Right cardiac atrium (tissue), 5 donors: Measurements from ENCODE around the gene GPR132. TPM values are rescaled to one million over a fixed set of nuclear protein-coding genes. Genes with fewer than 3 reads are reported as not detected.
A peak's percentile ranks its signal among the peaks of the same experiment; 100 is the strongest.

Experiments used
- ATAC-seq, 2 donors: fragments of 200-7000 bp; cut with Tn5 transposase; one replicate each; pipeline versions ENCODE4 v1.8.0 to v1.9.1; 2020; ENCODE audit warnings: moderate library complexity in 2 of 2, mild to moderate bottlenecking in 1 of 2
- DNase-seq, 3 donors: peaks; one replicate each; pipeline ENCODE4 v3.0.0-alpha.2; 2020
- H3K27ac ChIP-seq: one replicate; pipeline ENCODE4 v1.5.1; 2013; ENCODE audit warnings: mild to moderate bottlenecking, low read length, control low read depth, moderate library complexity
- H3K27me3 ChIP-seq: one replicate; pipeline ENCODE4 v1.6.1; 2013; ENCODE audit not compliant: control insufficient read depth, insufficient read depth
- H3K4me1 ChIP-seq: one replicate; pipeline ENCODE4 v1.6.1; 2013; ENCODE audit warnings: low read length; ENCODE audit not compliant: control insufficient read depth, insufficient read depth
- H3K4me3 ChIP-seq: one replicate; pipeline ENCODE4 v1.5.1; 2013; ENCODE audit warnings: low read length, control low read depth
- H3K9me3 ChIP-seq: one replicate; pipeline ENCODE4 v1.6.1; 2013; ENCODE audit warnings: low read length; ENCODE audit not compliant: control insufficient read depth
- WGBS: extraction: QIAGEN DNeasy Blood & Tissue Kit; methylation state at CpG from one replicate; pipeline ENCODE4 v1.1.7; 2013; 5-methylcytosine and 5-hydroxymethylcytosine counted together
- intact Hi-C, 4 donors: fragments of 100-400 bp; cut with DNase I; formaldehyde crosslinking; loops; one replicate each; pipeline versions ENCODE4 v1.11.0 to v1.14.0; 2022 to 2023
- polyA plus RNA-seq: library from polyadenylated mRNA; stranded (reverse); fragments of 200-250 nt; gene quantifications from one replicate; pipeline ENCODE4 v1.2.3, GENCODE V29; 2013
- total RNA-seq, 4 donors: library from RNA; stranded (reverse); fragmentation: NEBNext Ultra II Directional; extraction: Animal tissue kit (Norgen Biotek cat#: 25700); gene quantifications; one replicate each; pipeline ENCODE4 v1.2.1, GENCODE V29; 2021
- donor health status: healthy with polysubstance abuse.
- donor health status: DM: no; HTN: yes; CAD: no.
- donor health status: DM: no; HTN: no; CAD: no.
- donor health status: DM: no; HTN: yes; CAD: no; lungs with severe emphysema.
- donor health status: DM: yes; HTN: yes; CAD: no.

Gene GPR132
- total and polyA plus RNA-seq, 5 donors, result 0.32 to 0.80 (median 0.70) TPM

DNA sequence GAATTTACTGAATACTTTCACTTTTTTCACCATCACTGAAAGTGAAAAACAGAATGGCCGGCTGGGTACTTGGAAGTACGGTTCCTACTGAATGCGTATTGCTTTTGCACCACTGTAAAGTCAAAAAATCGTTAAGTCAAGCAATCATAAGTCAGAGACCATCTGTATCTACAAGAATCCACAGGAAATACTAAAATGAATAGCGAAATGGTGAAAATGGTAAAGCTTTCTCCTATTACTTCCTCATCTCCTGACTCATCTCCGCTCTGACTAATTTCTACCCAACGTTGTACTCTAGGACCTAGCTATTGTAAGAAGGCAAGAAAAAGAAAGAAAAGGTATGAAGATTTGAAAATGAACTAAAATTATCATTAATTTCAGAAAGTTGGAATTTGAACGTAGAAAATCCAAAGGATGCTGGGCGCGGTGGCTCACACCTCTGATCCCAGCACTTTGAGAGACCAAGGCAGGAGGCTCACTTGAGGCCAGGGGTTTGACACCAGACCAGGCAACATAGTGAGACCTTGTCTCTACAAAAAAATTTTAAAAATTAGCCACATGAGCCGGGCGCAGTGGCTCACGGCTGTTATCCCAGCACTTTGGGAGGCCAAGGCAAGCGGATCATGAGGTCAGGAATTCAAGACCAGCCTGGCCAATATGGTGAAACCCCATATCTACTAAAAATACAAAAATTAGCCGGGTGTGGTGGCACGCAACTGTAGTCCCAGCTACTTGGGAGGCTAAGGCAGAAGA, 39.0 kb downstream of the GPR132 start:
- WGBS, result 89% methylated on average over 16 of the region's 16 CpGs

DNA sequence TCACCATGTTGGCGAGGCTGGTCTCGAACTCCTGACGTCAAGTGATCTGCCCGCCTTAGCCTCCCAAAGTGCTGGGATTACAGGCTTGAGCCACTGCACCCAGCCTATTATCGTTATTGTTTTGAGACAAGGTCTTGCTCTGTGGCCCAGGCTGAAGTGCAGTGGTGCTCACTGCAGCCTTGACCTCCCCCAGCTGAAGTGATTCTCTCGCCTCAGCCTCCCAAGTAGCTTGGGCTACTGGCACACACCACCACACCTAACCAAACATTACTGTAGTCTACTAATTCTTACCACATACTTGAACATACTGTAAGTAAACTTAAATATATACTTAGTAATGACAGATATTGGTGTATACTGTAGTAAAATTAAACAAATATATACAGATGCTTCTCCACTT, 39.8 kb downstream of the GPR132 start:
- WGBS, result 96% methylated on average over 6 of the region's 6 CpGs
- no peak overlapping the region for H3K27ac ChIP-seq
- H3K9me3 ChIP-seq, result no peaks in the 10 kb centered on the region
- no peaks in the 10 kb centered on the region for H3K4me1 ChIP-seq
- peak in 1 of 3 donors; percentile 14 for DNase-seq
- ATAC-seq, result no peak
- H3K4me3 ChIP-seq, result no peak overlapping the region
- intact Hi-C loops, result no loop called here
- no peaks in the 10 kb centered on the region for H3K27me3 ChIP-seq

More for the DNA sequence above, 39.0 kb downstream of the GPR132 start:
- H3K27me3 ChIP-seq, result no peaks in the 10 kb centered on the region
- H3K9me3 ChIP-seq, result no peaks in the 10 kb centered on the region
- H3K4me3 ChIP-seq, result no peak overlapping the region
- no peak overlapping the region for H3K27ac ChIP-seq
- DNase-seq (peak in 1 of 3 donors; percentile 16), ATAC-seq (no peak)
- no peaks in the 10 kb centered on the region for H3K4me1 ChIP-seq
- intact Hi-C loops, result no loop called here

DNA sequence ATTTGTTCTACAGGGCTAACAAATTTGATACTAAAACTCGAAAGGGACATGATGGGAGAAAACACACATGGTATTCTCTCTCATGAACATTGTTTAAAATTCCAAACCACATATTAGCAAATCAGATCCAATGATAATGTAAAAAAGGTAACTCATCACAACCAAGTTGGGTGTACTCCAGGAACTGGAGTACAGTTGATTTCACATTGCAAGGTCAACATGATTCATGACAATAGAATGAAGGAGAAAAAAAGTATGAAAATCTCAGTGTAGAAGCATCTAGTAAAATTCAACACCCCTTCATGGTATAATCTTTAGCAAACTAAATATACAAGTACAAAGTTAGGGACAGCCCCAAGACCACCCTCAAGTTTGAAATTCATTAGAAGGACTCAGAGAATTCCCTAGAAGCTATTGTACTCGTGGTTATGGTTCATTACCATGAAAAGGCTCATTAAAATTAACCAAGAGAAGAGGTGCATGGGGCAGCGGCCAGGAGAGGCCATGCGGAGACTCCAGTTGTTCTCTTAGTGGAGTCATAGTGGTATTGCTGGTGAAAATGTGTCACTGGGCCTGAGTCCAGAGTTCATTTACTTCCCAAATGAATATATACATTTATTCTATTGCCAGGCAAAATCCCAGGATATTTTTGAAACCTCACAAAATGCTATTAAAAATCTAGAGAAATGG, 41.3 kb downstream of the GPR132 start:
- intact Hi-C loops, result no loop called here

DNA sequence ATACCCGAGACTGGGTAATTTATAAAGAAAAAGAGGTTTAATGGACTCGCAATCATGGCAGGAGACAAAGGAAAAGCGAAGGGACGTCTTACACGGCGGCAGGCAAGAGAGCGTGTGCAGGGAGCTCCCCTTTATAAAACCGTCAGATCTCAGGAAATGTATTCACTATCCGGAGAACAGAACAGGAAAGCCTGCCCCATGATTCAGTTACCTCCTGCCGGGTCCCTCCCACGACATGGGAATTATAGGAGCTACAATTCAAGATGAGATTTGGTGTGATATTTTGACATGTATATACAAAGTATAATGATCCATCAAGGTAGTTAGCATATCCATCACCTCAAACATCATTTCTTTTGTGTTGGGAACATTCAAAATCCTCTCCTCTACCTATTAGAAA, 42.1 kb downstream of the GPR132 start:
- ATAC-seq, result no peak
- no peak overlapping the region for H3K4me3 ChIP-seq
- no peaks in the 10 kb centered on the region for H3K27me3 ChIP-seq
- H3K4me1 ChIP-seq, result peaks cover 3% of the 10 kb centered on the region
- intact Hi-C loops, result no loop called here
- no peaks in the 10 kb centered on the region for H3K9me3 ChIP-seq
- H3K27ac ChIP-seq, result no peak overlapping the region
- 69% methylated on average over 11 of the region's 11 CpGs for WGBS
- no peak for DNase-seq

More for the DNA sequence above, 41.3 kb downstream of the GPR132 start:
- Histone ChIP-seq H3K9me3 (no peaks in the 10 kb centered on the region), H3K27me3 (no peaks in the 10 kb centered on the region), H3K27ac (no peak overlapping the region), H3K4me3 (no peak overlapping the region), H3K4me1 (peaks cover 2% of the 10 kb centered on the region)
- WGBS, result 78% methylated on average over 4 of the region's 4 CpGs
- ATAC-seq (no peak), DNase-seq (no peak)

DNA sequence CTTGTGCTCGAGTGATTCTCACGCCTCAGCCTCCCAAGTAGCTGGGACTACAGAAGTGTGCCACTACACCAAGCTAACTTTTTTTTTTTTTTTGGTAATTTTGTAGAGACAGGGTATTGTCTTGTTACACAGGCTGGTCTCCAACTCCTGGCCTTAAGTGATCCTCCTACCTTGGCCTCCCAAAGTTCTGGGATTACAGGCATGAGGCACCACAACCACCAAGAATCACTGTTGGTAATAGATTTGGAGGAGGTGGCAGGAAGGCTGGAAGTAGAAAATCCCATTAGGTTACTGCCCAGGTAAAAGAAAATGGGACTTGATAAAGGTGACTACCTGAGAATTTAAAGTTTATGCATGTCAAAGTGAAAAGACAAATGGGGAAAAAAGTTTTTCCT, 43.0 kb downstream of the GPR132 start:
- no peak overlapping the region for H3K4me3 ChIP-seq

DNA sequence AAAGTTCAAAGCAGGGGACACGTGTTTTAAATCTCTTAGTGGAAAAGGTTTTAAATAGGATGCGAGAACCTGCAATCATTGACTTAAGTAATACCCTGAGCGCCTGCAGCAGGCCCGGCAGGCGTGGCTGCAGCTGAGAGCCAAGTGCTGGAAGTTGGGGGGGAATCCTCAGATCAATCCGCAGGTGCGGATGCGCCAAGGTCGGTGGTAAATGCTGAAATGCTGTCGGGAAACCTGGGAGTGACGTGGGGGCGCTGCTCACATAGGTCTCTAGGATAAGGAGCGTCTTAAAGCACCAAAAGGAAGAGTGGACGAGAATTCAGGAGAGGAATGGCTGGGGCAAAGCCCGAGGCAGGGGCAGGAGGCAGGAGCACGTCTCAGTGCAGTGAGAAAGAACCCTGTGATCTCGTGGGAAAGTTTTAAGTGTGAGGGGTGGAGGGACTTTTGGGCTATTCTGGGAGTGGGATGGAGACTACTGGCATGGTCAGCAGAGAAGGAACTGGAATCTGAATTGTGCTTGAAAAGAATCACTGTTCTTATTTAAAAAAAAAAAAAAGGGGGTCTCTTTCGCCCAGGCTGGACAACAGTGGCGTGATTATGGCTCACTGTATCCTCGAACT, 43.5 kb downstream of the GPR132 start:
- Histone ChIP-seq H3K4me1 (peaks cover 3% of the 10 kb centered on the region), H3K4me3 (peak overlapping the region; percentile 73), H3K9me3 (no peaks in the 10 kb centered on the region), H3K27ac (peak overlapping the region; percentile 72), H3K27me3 (no peaks in the 10 kb centered on the region)
- intact Hi-C loops, result no loop called here
- WGBS, result 9% methylated on average over 20 of the region's 20 CpGs
- ATAC-seq, result no peak
- peak in 2 of 3 donors; percentile 61 to 77 for DNase-seq

More for the DNA sequence above, 43.0 kb downstream of the GPR132 start:
- no peaks in the 10 kb centered on the region for H3K27me3 ChIP-seq
- peaks cover 3% of the 10 kb centered on the region for H3K4me1 ChIP-seq
- DNase-seq (no peak), ATAC-seq (no peak)
- intact Hi-C loops, result no loop called here
- no peak overlapping the region for H3K27ac ChIP-seq
- no peaks in the 10 kb centered on the region for H3K9me3 ChIP-seq
- 70% methylated on average over 2 of the region's 2 CpGs for WGBS

DNA sequence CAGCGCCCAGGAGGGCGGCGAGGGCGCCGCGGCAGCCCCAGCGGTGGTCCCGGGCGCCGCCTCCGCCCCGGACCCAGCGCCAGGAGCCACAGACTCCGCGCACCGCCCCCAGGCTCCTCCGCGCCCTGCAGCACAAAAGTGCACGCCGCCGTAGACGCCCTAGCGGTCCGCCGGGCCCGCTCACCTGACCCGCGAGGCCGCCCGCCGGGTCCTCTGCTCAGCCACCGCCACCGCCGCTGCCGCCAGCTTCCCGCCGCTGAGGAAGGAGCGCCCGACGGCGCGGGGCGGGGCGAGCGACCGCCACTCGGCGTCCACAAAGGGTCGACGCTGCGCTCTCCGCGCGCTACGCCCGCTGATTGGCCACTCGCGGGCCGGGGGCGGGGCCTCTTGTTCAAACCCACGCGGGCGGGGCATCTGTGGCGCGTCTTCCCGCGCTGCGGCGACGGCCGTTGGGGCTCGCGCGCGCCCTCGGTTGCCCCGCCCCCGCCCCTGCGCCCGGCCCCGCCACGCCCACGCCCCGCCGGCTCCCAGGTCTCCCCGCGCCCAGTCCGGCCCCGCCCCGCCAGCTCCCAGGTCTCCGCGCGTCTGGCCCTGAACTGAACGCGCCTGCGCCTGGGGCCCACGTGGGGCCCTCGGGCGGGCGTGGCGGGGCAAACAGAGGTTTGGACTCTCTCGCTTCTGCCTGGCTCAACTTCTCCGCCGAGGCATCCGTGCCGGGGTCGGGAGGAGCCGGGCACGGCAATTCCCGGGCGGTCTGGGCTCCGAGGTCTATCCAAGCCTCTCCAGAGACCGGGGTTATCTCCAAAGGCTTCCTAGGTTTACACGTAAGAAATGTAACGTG, 44.2 kb downstream of the GPR132 start, which contains the start of gene CDCA4:
Gene CDCA4 (minus strand): TSS at position 269 of the 841 bp plus-strand sequence. CDS start 9,154 bp downstream, outside the sequence.
- peak within 1 kb of the TSS; percentile 72 for H3K27ac ChIP-seq
- H3K4me3 ChIP-seq, result peak within 1 kb of the TSS; percentile 84
- ATAC-seq, result peak; percentile 96 to 98
- peak; percentile 98 to 99 (median 99) for DNase-seq
- WGBS, result under 1% methylated on average over 115 of the region's 115 CpGs
- H3K27me3 ChIP-seq, result no peaks in the 10 kb centered on the region
- intact Hi-C loops, result no loop called here
- peaks cover 3% of the 10 kb centered on the region for H3K4me1 ChIP-seq
- H3K9me3 ChIP-seq, result no peaks in the 10 kb centered on the region

DNA sequence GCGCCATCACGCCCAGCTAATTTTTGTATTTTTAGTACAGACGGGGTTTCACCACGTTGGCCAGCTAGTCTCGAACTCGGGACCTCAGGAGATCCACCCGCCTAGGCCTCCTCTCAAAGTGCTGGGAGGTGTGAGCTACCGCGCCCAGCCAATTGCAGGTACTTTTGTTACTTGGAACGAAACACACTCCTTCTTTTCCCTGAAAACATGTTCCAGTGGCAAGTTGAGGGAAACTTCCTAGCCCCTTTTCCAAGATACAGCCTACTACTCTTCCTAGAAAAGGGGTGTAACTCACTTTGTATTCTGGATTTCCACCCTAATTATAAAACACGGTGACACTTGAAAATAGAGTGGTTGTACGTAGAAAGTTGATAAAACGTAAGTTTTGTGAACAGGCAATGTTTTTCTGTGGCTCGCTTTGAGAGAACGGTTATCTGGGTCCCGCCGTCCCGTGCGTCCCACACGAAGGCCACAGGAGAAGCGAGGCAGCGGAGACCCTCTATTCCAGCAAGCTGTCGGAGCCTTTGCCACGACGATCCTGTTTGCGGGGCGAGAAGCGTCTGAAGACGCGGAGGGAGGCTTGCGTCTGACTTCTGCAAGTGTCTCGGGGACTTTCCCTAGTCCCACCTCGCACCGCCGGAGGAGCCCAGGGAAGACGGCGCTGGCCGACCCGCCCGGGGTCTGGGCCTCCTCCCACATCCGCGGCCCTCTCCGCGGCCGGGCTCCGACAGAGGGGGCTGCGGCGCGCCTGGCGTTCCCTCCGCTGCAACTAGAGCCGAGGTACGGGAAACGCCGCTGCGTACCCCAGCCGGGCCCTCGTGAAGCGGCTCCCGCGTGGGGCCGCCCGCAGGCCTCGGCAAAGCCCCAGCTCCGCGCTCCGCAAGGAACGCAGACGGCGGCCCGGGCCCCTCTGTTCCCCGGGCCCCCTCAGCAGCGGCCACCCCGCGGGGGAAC, 45.1 kb downstream of the GPR132 start:
- H3K4me3 ChIP-seq, result peak overlapping the region; percentile 84
- no peaks in the 10 kb centered on the region for H3K27me3 ChIP-seq
- DNase-seq, result peak in 2 of 3 donors; percentile 31 to 74
- intact Hi-C loops, result no loop called here
- H3K9me3 ChIP-seq, result no peaks in the 10 kb centered on the region
- peak in 1 of 2 donors; percentile 1 for ATAC-seq
- no peak overlapping the region for H3K27ac ChIP-seq
- 8% methylated on average over 75 of the region's 75 CpGs for WGBS
- peaks cover 3% of the 10 kb centered on the region for H3K4me1 ChIP-seq

DNA sequence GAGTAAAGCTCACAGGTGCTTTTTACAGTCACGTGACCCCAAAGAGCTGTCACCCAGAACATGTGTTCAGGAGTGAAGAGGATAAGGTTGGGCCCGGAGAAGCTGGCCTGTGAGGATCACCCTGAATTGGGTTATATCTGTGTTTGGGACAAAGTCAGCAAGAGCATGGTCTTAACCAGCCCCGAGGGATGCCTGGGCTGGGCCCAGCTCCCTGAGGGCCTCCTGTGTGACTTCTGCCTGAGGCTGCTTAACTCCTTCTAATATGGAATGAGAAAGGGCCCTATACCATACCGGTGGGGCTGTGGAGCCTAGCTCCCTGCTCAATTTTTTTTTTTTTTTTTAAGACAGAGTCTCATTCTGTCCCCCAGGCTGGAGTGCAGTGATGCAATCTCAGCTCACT, 46.8 kb downstream of the GPR132 start:
- Histone ChIP-seq H3K27me3 (no peaks in the 10 kb centered on the region), H3K4me1 (peaks cover 3% of the 10 kb centered on the region), H3K4me3 (no peak overlapping the region), H3K27ac (no peak overlapping the region), H3K9me3 (no peaks in the 10 kb centered on the region)
- ATAC-seq, result no peak
- intact Hi-C loops, result no loop called here
- 82% methylated on average over 4 of the region's 4 CpGs for WGBS
- DNase-seq, result peak in 1 of 3 donors; percentile 7

DNA sequence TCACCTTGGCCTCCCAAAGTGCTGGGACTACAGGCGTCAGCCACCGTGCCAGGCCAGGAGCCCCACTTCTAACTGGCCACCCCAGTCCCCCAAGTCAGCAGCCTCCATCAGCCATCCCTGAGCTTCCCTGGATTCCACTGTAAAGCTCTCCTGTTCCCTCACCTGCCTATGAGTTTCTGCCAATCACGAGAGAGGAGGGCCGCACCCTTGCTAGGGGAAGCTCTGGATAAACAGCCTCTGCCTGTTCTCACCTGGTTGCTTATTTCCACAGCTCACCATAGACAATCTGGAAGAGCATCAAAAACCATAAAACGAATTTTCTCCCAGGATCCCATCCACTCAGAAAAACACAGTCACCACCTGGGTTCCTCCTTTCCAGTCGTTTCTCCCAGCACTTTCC, 49.3 kb downstream of the GPR132 start:
- no peak for DNase-seq
- no peaks in the 10 kb centered on the region for H3K27me3 ChIP-seq
- H3K4me1 ChIP-seq, result peaks cover 3% of the 10 kb centered on the region
- no peak overlapping the region for H3K27ac ChIP-seq
- no peak for ATAC-seq
- intact Hi-C loops, result no loop called here
- 81% methylated on average over 6 of the region's 6 CpGs for WGBS
- no peak overlapping the region for H3K4me3 ChIP-seq
- no peaks in the 10 kb centered on the region for H3K9me3 ChIP-seq
